B cell (primary cell): ENCODE results near the gene MAML2. TPM values are rescaled to one million over a fixed set of nuclear protein-coding genes. Genes with fewer than 3 reads are reported as not detected.

Experiments
- ATAC-seq: fragments of 200-7000 bp; cut with Tn5 transposase; one replicate; pipeline ENCODE4 v1.10.0; 2021; ENCODE audit warnings: low read depth, mild to moderate bottlenecking, moderate number of reproducible peaks, moderate library complexity
- CTCF ChIA-PET: fragments of 350-600 bp; sonication (Branson Sonifier 250); formaldehyde crosslinking; loops from one replicate; lab custom pipeline; 2021; ENCODE audit warnings: antibody characterized with exemption, inconsistent platforms; lab: Charles Lee
- POLR2A ChIA-PET: fragments of 350-600 bp; sonication (Branson Sonifier 250); formaldehyde crosslinking; loops from one replicate; lab custom pipeline; 2021; ENCODE audit warnings: antibody characterized with exemption; lab: Charles Lee
- DNase-seq: peaks from one replicate; pipeline ENCODE4 v3.0.0; 2013
- H2AFZ ChIP-seq: 2 replicates; pipeline ENCODE4 v1.6.1; 2012; ENCODE audit warnings: mild to moderate bottlenecking, low read depth, low read length; ENCODE audit not compliant: insufficient read depth, poor library complexity, severe bottlenecking
- H3K27ac ChIP-seq, 2 donors: 1 replicate in 1 of 2; 2 replicates in 1 of 2; pipeline ENCODE4 v1.5.1; 2012 to 2013; ENCODE audit warnings: low read length in 2 of 2, mild to moderate bottlenecking in 2 of 2, moderate library complexity in 1 of 2
- H3K27me3 ChIP-seq, 4 experiments: fragments of 200-600 bp in 1 of 4; sonication (generic) in 1 of 4; replicated peaks in 1 of 4; 1 replicate in 2 of 4; 2 replicates in 2 of 4; pipeline versions ENCODE4 v1.6.1 to v1.7.0; 2013 to 2016; ENCODE audit warnings: low read length in 3 of 4, mild to moderate bottlenecking in 2 of 4, mixed read lengths in 1 of 4, moderate library complexity in 1 of 4; ENCODE audit not compliant: insufficient read depth in 4 of 4, control insufficient read depth in 3 of 4; ENCODE audit errors: control extremely low read depth in 1 of 4
- H3K36me3 ChIP-seq, 2 experiments: replicated peaks in 1 of 2; 1 replicate in 1 of 2; 2 replicates in 1 of 2; pipeline versions ENCODE4 v1.6.1 to v1.7.1; 2013; ENCODE audit warnings: low read length in 1 of 2; ENCODE audit not compliant: insufficient read depth in 2 of 2, control insufficient read depth in 1 of 2; ENCODE audit errors: control extremely low read depth in 1 of 2, extremely low read depth in 1 of 2
- H3K4me1 ChIP-seq, 2 donors: fragments of 200-600 bp in 1 of 2; sonication (generic) in 1 of 2; 1 replicate in 1 of 2; 2 replicates in 1 of 2; pipeline versions ENCODE4 v1.5.1 to v1.6.1; 2013 to 2017; ENCODE audit warnings: low read length in 2 of 2; ENCODE audit not compliant: control insufficient read depth in 2 of 2, insufficient read depth in 2 of 2
- H3K4me2 ChIP-seq: replicated peaks from 2 replicates; pipeline ENCODE3; 2012; ENCODE audit warnings: mild to moderate bottlenecking, low read depth, low read length; ENCODE audit not compliant: poor library complexity, severe bottlenecking
- H3K4me3 ChIP-seq, 5 experiments: fragments of 200-600 bp in 1 of 5; sonication (generic) in 1 of 5; 1 replicate in 3 of 5; 2 replicates in 2 of 5; pipeline versions ENCODE4 v1.5.1 to v1.7.0; 2011 to 2016; ENCODE audit warnings: low read length in 4 of 5, mild to moderate bottlenecking in 4 of 5, low read depth in 2 of 5, control low read depth in 1 of 5, moderate library complexity in 1 of 5; ENCODE audit not compliant: insufficient read depth in 1 of 5; ENCODE audit errors: control extremely low read depth in 1 of 5, extremely low read depth in 1 of 5
- H3K79me2 ChIP-seq: fragments of 200-600 bp; sonication (generic); one replicate; pipeline ENCODE4 v1.6.0; 2016; ENCODE audit warnings: low read length; ENCODE audit not compliant: control insufficient read depth, insufficient read depth
- H3K9ac ChIP-seq: fragments of 200-600 bp; sonication (generic); 2 replicates; pipeline ENCODE4 v1.6.1; 2017; ENCODE audit warnings: mild to moderate bottlenecking, low read length, moderate library complexity
- H3K9me3 ChIP-seq, 3 donors: one replicate each; pipeline versions ENCODE4 v1.6.1 to v1.7.1; 2013; ENCODE audit warnings: low read length in 2 of 3; ENCODE audit not compliant: control insufficient read depth in 2 of 3, insufficient read depth in 1 of 3; ENCODE audit errors: control extremely low read depth in 1 of 3
- H4K20me1 ChIP-seq: 2 replicates; pipeline ENCODE4 v1.6.0; 2012; ENCODE audit warnings: mild to moderate bottlenecking, low read length; ENCODE audit not compliant: insufficient read depth, control insufficient read depth, poor library complexity, severe bottlenecking
- H3K27ac Mint-ChIP-seq: one replicate; pipeline ENCODE4 v1.8.0; 2021; ENCODE audit warnings: mixed read lengths
- H3K27me3 Mint-ChIP-seq: one replicate; pipeline ENCODE4 v1.8.0; 2021; ENCODE audit warnings: mixed read lengths
- H3K4me1 Mint-ChIP-seq: one replicate; pipeline ENCODE4 v1.8.0; 2021; ENCODE audit warnings: mixed read lengths
- H3K4me3 Mint-ChIP-seq: one replicate; pipeline ENCODE4 v1.8.0; 2021; ENCODE audit warnings: mixed read lengths
- H3K9me3 Mint-ChIP-seq: one replicate; pipeline ENCODE4 v1.8.0; 2022; ENCODE audit warnings: mixed read lengths; ENCODE audit not compliant: insufficient read depth
- CTCF ChIP-seq: fragments of 200-600 bp; IDR thresholded peaks from one replicate; pipeline ENCODE4 v1.8.0; 2022; ENCODE audit warnings: antibody characterized with exemption, mild to moderate bottlenecking
- EZH2 ChIP-seq: IDR thresholded peaks from 2 replicates; pipeline ENCODE4 v1.6.1; 2012; ENCODE audit warnings: borderline replicate concordance, low read depth, mild to moderate bottlenecking, moderate library complexity, low read length; ENCODE audit not compliant: insufficient read depth, poor library complexity, severe bottlenecking
- WGBS: methylation state at CpG from one replicate; pipeline ENCODE4 v1.1.5; 2013; ENCODE audit warnings: missing lambda C conversion rate; ENCODE audit not compliant: insufficient coverage; 5-methylcytosine and 5-hydroxymethylcytosine counted together
- intact Hi-C: fragments of 100-400 bp; cut with micrococcal nuclease; formaldehyde crosslinking; loops from one replicate; pipeline ENCODE4 v1.10.0; 2022
- polyA plus RNA-seq: library from polyadenylated mRNA; depleted of rRNA; stranded (reverse); fragments of >200 nt; gene quantifications from 2 replicates; pipeline ENCODE4 v1.2.3, GENCODE V29; 2012
- total RNA-seq, 2 donors: library from RNA; stranded (reverse); fragments of 120-200 nt in 1 of 2; gene quantifications; 1 replicate in 1 of 2; 2 replicates in 1 of 2; pipeline versions ENCODE4 v1.2.3 to v1.2.4, GENCODE V29; 2013 to 2022

The MAML2 gene
- total and polyA plus RNA-seq, 2 donors (not counting 1 experiment from before 2014, with no cell fraction given) = 10.7 to 26.4 TPM

GRCh38 chr11:96228910-96229309 is 114.1 kb downstream of the MAML2 start:
- H3K27me3 ChIP-seq = no peaks in the 10 kb centered on the region
- CTCF ChIA-PET = interaction anchor here (1.3 to 3.4 kb wide), 2 partner anchors 9 to 115 kb away, joined by 5 to 15 read pairs; partner anchors contain the start of gene MAML2
- H3K79me2 ChIP-seq = peaks cover 55% of the 10 kb centered on the region
- peaks cover 20 to 39% of the 10 kb centered on the region in 2 donors for H3K4me1 ChIP-seq
- POLR2A ChIA-PET = no interaction called here
- Mint-ChIP-seq H3K27ac (no peak overlapping the region), H3K27me3 (no peaks in the 10 kb centered on the region), H3K4me3 (no peak overlapping the region), H3K4me1 (peaks cover 51% of the 10 kb centered on the region), H3K9me3 (no peaks in the 10 kb centered on the region)
- intact Hi-C loops = no loop called here
- DNase-seq (no peak), ATAC-seq (no peak)
- TF ChIP-seq CTCF (no peak), EZH2 (no peak)
- H3K4me2 ChIP-seq = no peak overlapping the region
- H3K9me3 ChIP-seq = peaks cover 0 to 6% (median 0%) of the 10 kb centered on the region in 3 donors
- H3K36me3 ChIP-seq = no peaks in the 10 kb centered on the region
- no peak overlapping the region for H2AFZ ChIP-seq
- no peak overlapping the region for H3K4me3 ChIP-seq
- H3K27ac ChIP-seq = no peak overlapping the region
- no peak overlapping the region for H3K9ac ChIP-seq
- no peaks in the 10 kb centered on the region for H4K20me1 ChIP-seq

GRCh38 chr11:96228473-96228891 is 114.5 kb downstream of the MAML2 start:
- Histone ChIP-seq H3K79me2 (peaks cover 55% of the 10 kb centered on the region), H3K27me3 (no peaks in the 10 kb centered on the region), H3K4me3 (no peak overlapping the region), H3K36me3 (no peaks in the 10 kb centered on the region), H4K20me1 (no peaks in the 10 kb centered on the region), H3K4me1 (peaks cover 20 to 35% of the 10 kb centered on the region in 2 donors), H3K27ac (no peak overlapping the region), H3K4me2 (no peak overlapping the region), H3K9me3 (peaks cover 0 to 6% (median 0%) of the 10 kb centered on the region in 3 donors), H3K9ac (no peak overlapping the region), H2AFZ (no peak overlapping the region)
- ChIA-PET CTCF (interaction anchor here (1.3 to 3.4 kb wide), 2 partner anchors 10 to 115 kb away, joined by 5 to 15 read pairs; partner anchors contain the start of gene MAML2), POLR2A (interaction anchor here (0.7 kb wide), 1 partner anchor 14 kb away, joined by 3 read pairs; no protein-coding TSS in a partner anchor)
- no peak overlapping the region for H3K4me3 Mint-ChIP-seq
- peaks cover 46% of the 10 kb centered on the region for H3K4me1 Mint-ChIP-seq
- H3K27ac Mint-ChIP-seq = no peak overlapping the region
- WGBS = 96% methylated on average over 4 of the region's 4 CpGs
- intact Hi-C loops = no loop called here
- no peaks in the 10 kb centered on the region for H3K9me3 Mint-ChIP-seq
- TF ChIP-seq CTCF = no peak
- no peak for TF ChIP-seq EZH2
- no peak for ATAC-seq
- no peak for DNase-seq
- no peaks in the 10 kb centered on the region for H3K27me3 Mint-ChIP-seq
